ENCODE measurements around the gene RAB11FIP3.

The RAB11FIP3 gene

DNA sequence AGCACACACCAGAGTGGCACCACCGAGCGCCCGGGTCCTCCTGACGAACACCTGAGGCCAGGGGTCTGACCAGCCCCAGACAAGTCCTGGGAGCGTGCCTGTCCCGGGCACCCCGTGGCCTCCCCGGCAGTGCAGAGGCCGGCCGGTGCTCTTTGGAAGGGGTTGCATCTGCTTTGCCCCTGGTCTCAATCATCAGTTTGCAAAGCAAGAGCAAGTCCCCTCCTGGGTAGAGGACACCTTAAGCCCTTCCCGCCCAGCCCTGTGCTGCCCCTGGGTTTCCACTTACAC lies 90.4 kb downstream of the RAB11FIP3 start:
- no peak overlapping the region for H3K4me3 Mint-ChIP-seq
- no peaks in the 10 kb centered on the region for H3K27me3 Mint-ChIP-seq (ENCODE audit: low read depth)
- H3K27ac Mint-ChIP-seq = no peak overlapping the region

DNA sequence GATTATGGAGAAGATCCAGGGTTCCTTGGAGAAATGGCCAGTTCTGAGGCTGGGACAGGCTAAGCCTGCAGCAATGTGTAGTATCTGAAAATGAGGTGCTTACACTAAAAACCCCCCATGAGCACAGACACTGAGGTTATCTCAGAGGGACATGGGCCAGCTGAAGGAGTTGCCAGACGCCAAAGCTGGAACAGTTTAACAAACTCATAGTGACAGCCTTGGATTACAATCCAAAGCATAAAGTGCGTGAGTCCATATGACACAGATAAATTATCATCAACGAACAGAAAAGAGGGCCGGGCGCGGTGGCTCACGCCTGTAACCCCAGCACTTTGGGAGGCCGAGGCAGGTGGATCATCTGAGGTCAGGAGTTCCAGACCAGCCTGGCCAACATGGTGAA lies 90.9 kb downstream of the RAB11FIP3 start:
- no peak overlapping the region for H3K27ac Mint-ChIP-seq
- no peaks in the 10 kb centered on the region for H3K27me3 Mint-ChIP-seq (ENCODE audit: low read depth)
- H3K4me3 Mint-ChIP-seq = no peak overlapping the region
- H3K9me3 Mint-ChIP-seq = no peaks in the 10 kb centered on the region
- no peaks in the 10 kb centered on the region for H3K4me1 Mint-ChIP-seq (ENCODE audit: low read depth)
- H3K36me3 Mint-ChIP-seq (ENCODE audit: low read depth) = peaks cover 2% of the 10 kb centered on the region

More for the DNA sequence above, 90.4 kb downstream of the RAB11FIP3 start:
- no peaks in the 10 kb centered on the region for H3K9me3 Mint-ChIP-seq
- H3K4me1 Mint-ChIP-seq (ENCODE audit: low read depth) = no peaks in the 10 kb centered on the region
- H3K36me3 Mint-ChIP-seq (ENCODE audit: low read depth) = peaks cover 2% of the 10 kb centered on the region

DNA sequence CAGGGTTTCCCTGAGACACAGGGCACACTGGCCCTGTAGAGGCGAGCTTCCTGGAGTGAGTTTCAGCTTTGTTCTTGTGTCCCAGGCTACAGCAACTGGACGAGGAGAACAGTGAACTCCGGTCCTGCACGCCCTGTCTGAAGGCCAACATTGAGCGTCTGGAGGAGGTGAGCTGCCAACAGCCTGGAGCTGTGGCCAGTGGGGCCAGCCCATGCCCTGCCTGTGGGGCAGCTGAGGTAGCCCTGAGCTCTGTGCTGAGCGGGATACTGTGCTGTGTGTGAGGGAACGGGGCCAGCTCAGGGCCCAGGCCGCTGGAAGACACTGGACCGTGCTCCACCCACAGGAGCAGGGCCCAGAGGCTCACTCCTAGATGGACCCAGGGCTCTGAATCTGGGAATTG lies 93.4 kb downstream of the RAB11FIP3 start:
- Mint-ChIP-seq H3K27me3 (ENCODE audit: low read depth) (no peaks in the 10 kb centered on the region), H3K36me3 (ENCODE audit: low read depth) (peaks cover 2% of the 10 kb centered on the region), H3K27ac (no peak overlapping the region), H3K9me3 (no peaks in the 10 kb centered on the region), H3K4me3 (no peak overlapping the region), H3K4me1 (ENCODE audit: low read depth) (no peaks in the 10 kb centered on the region)

DNA sequence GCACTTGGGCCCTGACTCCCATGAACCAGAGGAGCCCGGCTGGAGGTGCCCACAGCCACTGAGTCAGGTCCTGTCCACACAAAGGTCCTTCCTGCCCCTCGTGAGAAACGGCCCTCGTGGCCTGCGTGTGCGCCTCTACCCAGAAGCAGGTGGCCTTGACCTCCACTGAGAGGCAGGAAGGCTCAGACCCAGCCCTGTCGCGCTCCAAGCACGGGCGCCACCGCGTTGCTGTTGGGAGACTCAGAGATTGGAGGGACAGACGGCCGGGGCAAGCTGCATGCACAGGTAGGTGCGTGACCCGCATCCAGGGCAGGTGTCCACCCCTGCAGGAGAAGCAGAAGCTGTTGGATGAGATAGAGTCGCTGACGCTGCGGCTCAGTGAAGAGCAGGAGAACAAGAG lies 94.0 kb downstream of the RAB11FIP3 start:
- H3K36me3 Mint-ChIP-seq (ENCODE audit: low read depth) = peaks cover 2% of the 10 kb centered on the region
- no peak overlapping the region for H3K4me3 Mint-ChIP-seq
- no peaks in the 10 kb centered on the region for H3K4me1 Mint-ChIP-seq (ENCODE audit: low read depth)
- H3K27ac Mint-ChIP-seq = no peak overlapping the region
- no peaks in the 10 kb centered on the region for H3K9me3 Mint-ChIP-seq
- H3K27me3 Mint-ChIP-seq (ENCODE audit: low read depth) = no peaks in the 10 kb centered on the region

DNA sequence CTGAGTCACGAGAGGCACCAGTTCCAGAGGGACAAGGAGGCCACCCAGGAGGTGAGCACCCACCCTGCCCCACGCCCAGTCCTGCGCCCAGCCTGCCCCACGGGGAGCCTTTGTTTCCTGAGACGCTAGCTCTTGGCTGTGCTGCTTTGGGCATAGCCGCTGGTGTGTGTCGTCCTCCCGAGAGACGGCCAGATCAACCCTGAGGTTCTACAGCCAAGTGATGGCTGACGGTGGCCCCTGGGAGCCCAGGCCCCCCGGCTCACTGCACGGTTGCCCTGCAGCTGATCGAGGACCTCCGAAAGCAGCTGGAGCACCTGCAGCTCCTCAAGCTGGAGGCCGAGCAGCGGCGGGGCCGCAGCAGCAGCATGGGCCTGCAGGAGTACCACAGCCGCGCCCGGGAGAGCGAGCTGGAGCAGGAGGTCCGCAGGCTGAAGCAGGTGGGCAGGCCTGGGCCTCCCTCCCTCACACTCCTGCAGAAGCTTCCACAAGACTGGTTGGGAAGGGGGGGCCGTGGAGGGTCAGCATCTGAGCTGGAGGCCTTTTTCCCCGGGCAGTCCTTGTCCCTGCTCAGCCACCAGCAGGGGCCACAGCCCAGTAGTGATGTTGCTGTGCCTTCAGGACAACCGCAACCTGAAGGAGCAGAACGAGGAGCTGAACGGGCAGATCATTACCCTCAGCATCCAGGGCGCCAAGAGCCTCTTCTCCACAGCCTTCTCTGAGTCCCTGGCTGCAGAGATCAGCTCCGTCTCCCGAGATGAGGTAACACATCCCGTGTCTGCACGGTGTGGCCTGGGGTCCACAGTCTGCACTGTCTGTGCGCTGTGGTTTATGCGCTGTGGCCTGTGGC lies 94.6 kb downstream of the RAB11FIP3 start:
- H3K27me3 Mint-ChIP-seq (ENCODE audit: low read depth) = no peaks in the 10 kb centered on the region
- H3K36me3 Mint-ChIP-seq (ENCODE audit: low read depth) = no peaks in the 10 kb centered on the region
- H3K9me3 Mint-ChIP-seq = no peaks in the 10 kb centered on the region
- H3K27ac Mint-ChIP-seq = no peak overlapping the region
- H3K4me3 Mint-ChIP-seq = no peak overlapping the region
- H3K4me1 Mint-ChIP-seq (ENCODE audit: low read depth) = no peaks in the 10 kb centered on the region

DNA sequence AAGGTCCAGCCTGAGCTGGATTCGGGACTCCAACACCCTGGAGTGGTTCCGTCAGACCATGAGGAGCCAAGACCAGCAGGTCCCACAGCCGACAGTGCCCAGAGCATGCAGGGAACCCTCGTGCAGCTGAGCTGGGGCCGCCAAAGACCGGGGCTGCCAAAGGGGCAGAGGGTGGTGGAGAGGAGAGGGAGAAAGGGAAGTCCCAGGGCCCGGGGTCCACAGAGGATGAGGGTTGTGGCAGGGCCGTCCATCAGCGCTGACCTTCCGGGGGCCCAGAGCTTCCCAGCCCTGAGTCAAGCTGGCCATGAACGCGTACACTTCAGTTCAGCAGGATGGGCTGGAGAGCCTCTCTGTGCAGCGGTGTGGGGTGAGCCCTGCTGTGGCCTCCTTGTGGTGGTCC lies 95.4 kb downstream of the RAB11FIP3 start:
- peaks cover 7% of the 10 kb centered on the region for H3K4me1 Mint-ChIP-seq (ENCODE audit: low read depth)
- no peaks in the 10 kb centered on the region for H3K27me3 Mint-ChIP-seq (ENCODE audit: low read depth)
- H3K36me3 Mint-ChIP-seq (ENCODE audit: low read depth) = peaks cover 4% of the 10 kb centered on the region
- H3K4me3 Mint-ChIP-seq = no peak overlapping the region
- H3K9me3 Mint-ChIP-seq = no peaks in the 10 kb centered on the region
- no peak overlapping the region for H3K27ac Mint-ChIP-seq

DNA sequence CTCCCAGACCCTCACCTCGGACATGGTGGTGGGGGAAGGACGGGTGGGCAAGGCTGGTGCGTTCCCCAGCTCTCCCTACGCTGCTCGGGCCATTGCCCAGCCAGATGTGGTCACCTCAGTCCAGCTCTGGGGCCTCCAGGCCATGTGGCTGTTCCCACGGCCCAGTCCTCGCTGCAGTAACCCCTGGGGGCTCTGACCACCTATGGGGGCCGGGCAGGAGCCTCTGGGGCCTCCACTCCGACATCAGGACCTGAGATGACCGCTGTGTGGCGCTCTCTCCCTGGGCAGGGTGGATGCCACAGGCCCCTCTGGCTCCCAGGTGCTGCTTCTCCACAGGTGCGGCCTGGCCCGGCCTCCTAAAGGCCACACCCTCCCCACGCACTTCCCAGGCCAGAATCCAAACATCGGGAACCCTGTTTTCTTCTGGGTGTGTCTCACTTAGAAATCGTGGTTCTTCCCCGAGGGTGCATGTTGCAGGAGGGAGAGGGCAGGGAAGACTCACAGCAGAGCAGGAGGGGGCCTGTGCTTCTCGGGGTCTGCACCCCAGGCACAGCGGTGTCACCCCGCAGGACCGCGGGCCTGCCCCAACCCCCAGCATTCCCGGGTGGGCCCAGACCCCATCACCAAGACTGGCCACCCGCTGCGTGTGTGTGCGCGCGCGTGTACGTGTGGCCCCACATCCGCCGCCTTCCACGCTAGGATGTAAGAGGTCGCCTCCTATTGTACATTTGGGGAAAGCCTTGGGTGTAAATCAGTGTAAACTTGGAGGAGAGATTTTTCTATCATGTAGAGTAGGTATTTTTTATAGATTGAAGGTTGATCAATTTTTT lies 96.1 kb downstream of the RAB11FIP3 start:
- Mint-ChIP-seq H3K27ac (no peak overlapping the region), H3K36me3 (ENCODE audit: low read depth) (peaks cover 4% of the 10 kb centered on the region), H3K27me3 (ENCODE audit: low read depth) (no peaks in the 10 kb centered on the region), H3K4me3 (no peak overlapping the region), H3K9me3 (no peaks in the 10 kb centered on the region), H3K4me1 (ENCODE audit: low read depth) (peaks cover 9% of the 10 kb centered on the region)

DNA sequence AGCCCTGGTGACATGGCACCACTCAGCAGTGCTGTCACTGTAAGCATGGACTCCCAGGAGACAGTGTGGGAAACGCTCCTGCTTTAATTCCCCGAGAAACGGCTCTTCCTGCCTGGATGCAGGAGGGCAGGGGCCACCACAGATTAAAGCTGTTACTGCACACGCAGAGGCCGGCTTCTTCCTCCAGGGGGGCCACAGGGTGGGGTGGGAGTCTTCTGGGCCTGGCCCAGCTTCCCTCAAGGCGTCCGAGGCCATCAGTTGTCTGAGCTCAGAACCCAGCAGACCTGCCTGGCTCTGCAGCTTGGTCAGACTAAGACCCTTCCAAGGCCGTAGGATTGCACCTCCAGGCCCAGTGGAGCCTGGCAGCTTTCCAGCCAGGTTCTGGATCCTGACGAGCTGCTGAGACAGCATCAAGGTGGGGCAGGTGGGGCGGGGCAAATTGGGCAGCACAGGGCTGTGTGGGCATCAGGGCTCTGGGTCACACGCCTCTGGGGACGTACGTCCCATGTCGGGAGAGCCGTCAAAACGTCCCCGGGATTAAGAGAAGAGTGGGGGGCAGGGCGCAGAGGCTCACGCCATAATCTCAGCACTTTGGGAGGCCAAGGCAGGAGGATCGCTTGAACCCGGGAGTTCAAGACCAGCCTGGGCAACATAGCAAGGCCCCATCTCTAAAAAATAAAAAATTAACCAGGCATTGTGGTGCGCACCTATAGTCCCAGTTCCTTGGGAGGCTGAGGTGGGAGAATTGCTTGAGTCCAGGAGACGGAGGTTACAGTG lies 97.1 kb downstream of the RAB11FIP3 start:
- H3K36me3 Mint-ChIP-seq (ENCODE audit: low read depth) = peaks cover 4% of the 10 kb centered on the region
- H3K9me3 Mint-ChIP-seq = no peaks in the 10 kb centered on the region
- H3K27me3 Mint-ChIP-seq (ENCODE audit: low read depth) = no peaks in the 10 kb centered on the region
- H3K27ac Mint-ChIP-seq = no peak overlapping the region
- peaks cover 10% of the 10 kb centered on the region for H3K4me1 Mint-ChIP-seq (ENCODE audit: low read depth)
- no peak overlapping the region for H3K4me3 Mint-ChIP-seq

DNA sequence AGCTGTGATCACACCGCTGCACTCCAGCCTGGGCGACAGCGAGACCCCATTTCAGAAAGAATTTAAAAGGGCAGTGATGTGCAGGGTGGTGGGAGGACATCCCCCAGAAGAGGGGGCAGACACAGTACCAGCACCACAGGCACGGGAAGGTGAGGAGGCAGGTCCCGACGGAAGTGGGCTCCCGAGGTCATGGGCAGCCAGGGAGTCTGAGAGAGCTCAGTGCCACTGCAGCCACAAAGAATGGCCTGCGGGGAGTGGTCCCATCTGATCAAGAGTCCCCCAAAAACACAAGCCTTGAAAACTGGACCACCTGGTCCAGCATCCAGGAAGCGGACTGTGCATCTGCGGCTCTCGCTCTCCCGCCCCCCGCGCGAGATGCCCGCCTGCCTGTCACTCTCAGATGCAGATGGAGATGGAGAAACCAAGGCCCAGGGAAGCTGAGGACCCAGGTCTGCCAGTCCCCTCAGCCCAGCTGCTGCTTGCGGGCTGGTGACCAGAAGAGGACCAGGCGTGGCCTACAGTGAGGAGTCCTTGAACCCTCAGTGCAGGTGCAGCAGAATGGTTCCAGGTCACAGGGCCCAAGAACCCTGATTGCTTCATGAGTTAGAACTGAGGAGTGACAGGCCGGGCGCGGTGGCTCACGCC lies 97.8 kb downstream of the RAB11FIP3 start:
- Mint-ChIP-seq H3K4me1 (ENCODE audit: low read depth) (peaks cover 10% of the 10 kb centered on the region), H3K27ac (no peak overlapping the region), H3K9me3 (no peaks in the 10 kb centered on the region), H3K27me3 (ENCODE audit: low read depth) (no peaks in the 10 kb centered on the region), H3K36me3 (ENCODE audit: low read depth) (peaks cover 4% of the 10 kb centered on the region), H3K4me3 (no peak overlapping the region)

DNA sequence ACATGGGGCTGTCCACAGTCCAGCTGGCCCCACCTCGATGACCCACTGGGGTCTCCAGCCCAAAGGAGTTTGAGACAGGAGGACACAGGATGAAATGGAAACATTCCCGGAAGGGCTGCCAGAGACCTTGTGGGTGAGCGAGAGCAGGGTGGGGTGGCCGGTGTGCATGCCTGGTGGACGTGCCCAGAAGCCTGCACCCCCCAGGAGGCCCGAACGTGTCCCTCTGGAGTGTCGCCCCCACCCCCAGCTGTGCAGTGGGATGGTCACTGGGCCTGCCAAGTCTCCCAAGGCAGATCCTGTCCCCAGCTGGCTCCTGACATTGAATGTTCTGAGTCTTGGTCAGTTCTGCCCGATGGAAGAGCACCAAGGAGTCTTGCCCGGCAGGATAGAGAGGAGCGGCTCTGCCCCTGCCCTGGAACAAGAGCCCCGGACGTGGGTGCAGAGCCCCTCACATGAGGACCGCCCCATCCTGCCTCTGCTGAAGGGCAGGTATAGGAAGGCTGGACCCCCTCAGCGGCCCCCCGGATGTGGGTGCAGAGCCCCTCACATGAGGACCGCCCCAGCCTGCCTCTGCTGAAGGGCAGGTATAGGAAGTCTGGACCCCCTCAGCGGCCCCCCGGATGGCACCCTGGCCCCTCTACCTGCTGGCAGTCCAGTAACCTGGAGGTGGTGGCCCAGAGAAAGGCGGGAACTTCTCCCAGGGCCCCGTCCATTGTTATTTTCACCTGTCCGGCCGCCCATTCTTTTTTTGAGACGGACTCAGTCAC lies 99.0 kb downstream of the RAB11FIP3 start:
- H3K4me3 Mint-ChIP-seq = no peak overlapping the region
- no peak overlapping the region for H3K27ac Mint-ChIP-seq
- H3K27me3 Mint-ChIP-seq (ENCODE audit: low read depth) = no peaks in the 10 kb centered on the region

DNA sequence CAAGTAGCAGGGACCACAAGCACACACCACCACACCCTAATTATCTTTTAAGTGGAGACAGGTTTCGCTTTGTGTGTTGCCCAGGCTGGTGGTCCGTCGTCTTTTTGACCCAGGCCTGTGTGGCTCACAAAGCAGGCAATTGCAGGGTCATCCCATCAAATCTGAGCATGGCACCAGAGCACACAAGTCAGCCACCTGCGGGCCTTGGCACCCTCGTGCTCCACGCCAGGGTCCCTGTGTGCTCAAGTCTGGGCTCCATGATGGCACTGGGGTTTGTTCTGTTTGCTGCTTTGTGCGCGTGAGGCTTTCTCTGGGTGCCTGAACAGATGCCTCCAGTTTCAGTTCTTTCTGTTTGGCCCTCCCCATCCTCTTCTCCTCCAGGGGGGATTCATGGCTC lies 99.7 kb downstream of the RAB11FIP3 start:
- H3K27ac Mint-ChIP-seq = peak overlapping the region; percentile 96
- H3K4me3 Mint-ChIP-seq = peak overlapping the region; percentile 61
- H3K27me3 Mint-ChIP-seq (ENCODE audit: low read depth) = no peaks in the 10 kb centered on the region
- H3K9me3 Mint-ChIP-seq = no peaks in the 10 kb centered on the region
- peaks cover 4% of the 10 kb centered on the region for H3K36me3 Mint-ChIP-seq (ENCODE audit: low read depth)
- peaks cover 24% of the 10 kb centered on the region for H3K4me1 Mint-ChIP-seq (ENCODE audit: low read depth)

More for the DNA sequence above, 99.0 kb downstream of the RAB11FIP3 start:
- no peaks in the 10 kb centered on the region for H3K9me3 Mint-ChIP-seq
- peaks cover 20% of the 10 kb centered on the region for H3K4me1 Mint-ChIP-seq (ENCODE audit: low read depth)
- H3K36me3 Mint-ChIP-seq (ENCODE audit: low read depth) = peaks cover 4% of the 10 kb centered on the region

DNA sequence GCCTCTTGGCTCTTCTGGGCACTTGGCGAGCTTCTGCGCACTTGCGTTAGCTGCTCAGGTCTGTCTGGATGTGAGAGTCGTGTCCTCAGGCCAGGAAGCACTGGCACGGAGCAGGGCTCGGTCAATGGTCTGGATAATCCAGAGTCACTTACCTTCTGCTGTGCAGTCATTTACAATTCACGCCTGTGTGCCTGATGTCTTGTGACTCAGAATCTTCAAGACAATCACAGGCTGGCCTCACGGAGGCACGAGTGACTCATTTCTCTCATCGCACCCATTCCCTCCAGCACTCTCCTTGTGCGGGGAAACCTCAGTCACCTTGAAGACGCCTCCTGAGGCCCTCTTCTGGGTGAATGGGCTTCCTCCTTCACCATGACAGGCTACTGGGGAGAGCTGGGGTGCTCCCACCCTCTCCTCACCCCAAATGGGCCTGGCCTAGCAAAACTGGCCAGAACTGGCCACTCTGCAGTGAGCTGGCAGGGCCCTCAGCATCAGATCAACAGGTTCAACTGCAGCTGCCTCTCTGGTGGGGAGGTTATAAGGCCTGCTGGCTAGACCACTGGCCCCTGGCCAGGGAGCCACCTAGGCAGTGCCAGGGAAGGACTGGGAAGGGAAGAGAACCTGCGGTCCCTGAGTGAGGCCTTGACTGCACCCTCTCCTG lies 100.2 kb downstream of the RAB11FIP3 start:
- Mint-ChIP-seq H3K27ac (peak overlapping the region; percentile 96), H3K36me3 (ENCODE audit: low read depth) (peaks cover 4% of the 10 kb centered on the region), H3K4me3 (peak overlapping the region; percentile 61), H3K27me3 (ENCODE audit: low read depth) (no peaks in the 10 kb centered on the region), H3K9me3 (no peaks in the 10 kb centered on the region), H3K4me1 (ENCODE audit: low read depth) (peaks cover 26% of the 10 kb centered on the region)

Measured in T-helper 1 cell treated with Interleukin-12 subunit alpha and Interleukin-12 subunit beta and Interleukin-4 antibody, amounts not matched to agents 30 μg/mL and 1 μg/mL, for 36 hours (primary cell).